NCI-H526 treated with DMSO at 0.1 percent for 48 hours (cell line): ENCODE measurements around the gene FIS1.
"Not testable (repeated sequence)": the region's sequence is repeated elsewhere in the genome, so short reads cannot be mapped to it uniquely, and the experiment has no call there.

ENCODE experiments used
- DNase-seq: peaks from one replicate; lab custom pipeline; 2025; lab: John Stamatoyannopoulos, UW

FIS1 gene

GRCh38 chr7:101255796-101256195 lies 10.9 kb upstream of the FIS1 start:
- no peak for DNase-seq

GRCh38 chr7:101253199-101253598 lies 8.3 kb upstream of the FIS1 start:
- DNase-seq = not testable (repeated sequence)

- peak; percentile 95 for DNase-seq
Observed at GRCh38 chr7:101251871-101252659, 7.2 kb upstream of the FIS1 start.

GRCh38 chr7:101250324-101250723 lies 5.4 kb upstream of the FIS1 start:
- DNase-seq = no peak

- DNase-seq = no peak
Observed at GRCh38 chr7:101248276-101248675, 3.4 kb upstream of the FIS1 start.

- DNase-seq = no peak
Observed at GRCh38 chr7:101245147-101245668, 327 bp upstream of the FIS1 start.

GRCh38 chr7:101243646-101244374 lies 1.1 kb downstream of the FIS1 start:
- no peak for DNase-seq

- DNase-seq = no peak
Observed at GRCh38 chr7:101241443-101242349, 3.2 kb downstream of the FIS1 start.

GRCh38 chr7:101241015-101241363 lies 3.9 kb downstream of the FIS1 start:
- DNase-seq = no peak

GRCh38 chr7:101240226-101241014 lies 4.5 kb downstream of the FIS1 start:
- no peak for DNase-seq

GRCh38 chr7:101239951-101240220 lies 5.0 kb downstream of the FIS1 start:
- DNase-seq = no peak

- DNase-seq = no peak
Observed at GRCh38 chr7:101239191-101239950, 5.5 kb downstream of the FIS1 start.

- no peak for DNase-seq
Observed at GRCh38 chr7:101238226-101239182, 6.4 kb downstream of the FIS1 start.

- DNase-seq = no peak
Observed at GRCh38 chr7:101237206-101238067, 7.4 kb downstream of the FIS1 start, which contains the start of gene CLDN15. TSS of gene CLDN15 (minus strand) at chr7:101237802. CDS start at chr7:101237581, 221 bp downstream.

GRCh38 chr7:101236292-101236835 lies 8.5 kb downstream of the FIS1 start:
- DNase-seq = no peak

GRCh38 chr7:101235522-101235921 lies 9.4 kb downstream of the FIS1 start:
- DNase-seq = no peak

- no peak for DNase-seq
Observed at GRCh38 chr7:101235050-101235449, 9.8 kb downstream of the FIS1 start.

GRCh38 chr7:101234636-101235035 lies 10.2 kb downstream of the FIS1 start:
- no peak for DNase-seq
